ENCODE results near the gene KCNIP1.

Gene KCNIP1

DNA sequence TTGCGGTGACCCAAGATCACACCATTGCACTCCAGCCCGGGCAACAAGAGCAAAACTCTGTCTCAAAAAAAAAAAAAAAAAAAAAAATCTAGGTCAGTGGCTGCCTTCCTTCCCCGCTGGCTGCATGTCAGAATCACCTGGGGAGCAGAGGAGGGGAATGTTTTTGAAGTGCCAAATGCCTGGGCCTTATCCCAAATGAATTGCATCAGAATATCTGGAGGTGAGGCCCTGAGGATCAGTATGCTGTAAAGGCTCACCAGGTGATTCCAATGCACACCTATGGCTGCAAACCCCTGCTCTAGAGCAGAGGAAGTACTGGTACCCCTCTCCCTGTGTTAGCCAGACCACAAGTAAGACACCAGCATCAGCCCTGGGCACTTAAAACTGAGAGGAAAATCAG is 235.0 kb downstream of the KCNIP1 start:
- no peaks in the 10 kb centered on the region for H3K9me3 ChIP-seq (ENCODE audit: control insufficient read depth, low read length)
- peaks cover 1% of the 10 kb centered on the region for H3K27me3 ChIP-seq (ENCODE audit: control insufficient read depth, insufficient read depth, low read length)
- H3K4me1 ChIP-seq (ENCODE audit: control insufficient read depth, insufficient read depth, low read length), result no peaks in the 10 kb centered on the region
- H3K4me3 ChIP-seq (ENCODE audit: low read length), result no peak overlapping the region
- H3K36me3 ChIP-seq (ENCODE audit: control insufficient read depth, insufficient read depth, low read length), result no peaks in the 10 kb centered on the region
- no peak overlapping the region for H3K9ac ChIP-seq (ENCODE audit: low read length)

DNA sequence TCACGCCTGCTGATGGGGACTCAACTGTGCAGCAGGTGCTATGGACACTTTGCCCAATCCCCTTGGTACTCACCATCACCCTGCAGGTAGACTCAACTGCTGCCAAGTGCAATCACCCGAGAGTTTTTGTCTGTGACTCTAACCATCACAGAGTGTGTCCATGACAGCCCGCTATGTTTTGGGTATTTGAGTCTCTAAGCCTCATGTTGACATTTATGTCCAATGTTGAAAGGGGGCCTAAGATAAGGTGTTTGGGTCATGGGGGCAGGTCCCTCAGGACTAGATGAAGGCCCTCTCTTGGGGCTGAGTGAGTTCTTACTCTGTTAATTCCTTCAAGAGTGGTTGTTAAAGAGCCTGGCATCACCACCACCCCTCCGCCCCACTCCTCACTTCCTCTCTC is 235.6 kb downstream of the KCNIP1 start:
- Histone ChIP-seq H3K36me3 (ENCODE audit: control insufficient read depth, insufficient read depth, low read length) (no peaks in the 10 kb centered on the region), H3K4me1 (ENCODE audit: control insufficient read depth, insufficient read depth, low read length) (peaks cover 6% of the 10 kb centered on the region), H3K9me3 (ENCODE audit: control insufficient read depth, low read length) (no peaks in the 10 kb centered on the region), H3K27me3 (ENCODE audit: control insufficient read depth, insufficient read depth, low read length) (peaks cover 6% of the 10 kb centered on the region), H3K4me3 (ENCODE audit: low read length) (no peak overlapping the region), H3K9ac (ENCODE audit: low read length) (no peak overlapping the region)

DNA sequence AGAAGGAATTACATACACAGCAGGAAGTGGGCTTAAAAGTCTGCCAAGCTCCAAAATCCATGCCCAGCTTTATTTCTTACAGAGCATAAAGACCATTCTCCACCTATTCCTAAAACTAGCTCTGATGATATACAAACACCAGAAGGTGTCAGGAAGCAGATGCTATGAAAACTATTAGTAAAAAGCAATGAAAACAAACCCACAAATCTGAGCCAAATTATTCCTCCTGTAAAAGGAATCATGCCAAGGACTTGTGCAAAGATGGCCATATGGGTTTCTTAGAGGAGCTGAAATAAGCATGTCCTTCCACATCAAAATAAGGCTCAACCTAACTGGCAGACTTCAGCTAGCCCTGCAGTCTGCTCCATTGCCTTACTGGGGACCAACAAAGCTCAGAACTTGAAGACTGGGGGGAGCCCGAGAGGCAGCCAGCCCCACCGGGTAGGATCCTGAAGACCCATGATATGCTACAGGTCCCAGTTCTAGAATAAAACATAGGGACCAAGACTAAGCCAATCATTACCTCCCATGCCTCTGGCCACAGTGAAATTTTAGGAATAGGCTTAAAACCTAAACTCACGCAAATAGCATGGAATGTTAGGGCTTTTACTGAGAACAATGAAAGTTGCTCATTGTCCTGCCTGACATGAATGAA is 236.9 kb downstream of the KCNIP1 start:
- Histone ChIP-seq H3K36me3 (ENCODE audit: control insufficient read depth, insufficient read depth, low read length) (no peaks in the 10 kb centered on the region), H3K9ac (ENCODE audit: low read length) (no peak overlapping the region), H3K27me3 (ENCODE audit: control insufficient read depth, insufficient read depth, low read length) (peaks cover 6% of the 10 kb centered on the region), H3K9me3 (ENCODE audit: control insufficient read depth, low read length) (no peaks in the 10 kb centered on the region), H3K4me1 (ENCODE audit: control insufficient read depth, insufficient read depth, low read length) (peaks cover 18% of the 10 kb centered on the region), H3K4me3 (ENCODE audit: low read length) (no peak overlapping the region)

DNA sequence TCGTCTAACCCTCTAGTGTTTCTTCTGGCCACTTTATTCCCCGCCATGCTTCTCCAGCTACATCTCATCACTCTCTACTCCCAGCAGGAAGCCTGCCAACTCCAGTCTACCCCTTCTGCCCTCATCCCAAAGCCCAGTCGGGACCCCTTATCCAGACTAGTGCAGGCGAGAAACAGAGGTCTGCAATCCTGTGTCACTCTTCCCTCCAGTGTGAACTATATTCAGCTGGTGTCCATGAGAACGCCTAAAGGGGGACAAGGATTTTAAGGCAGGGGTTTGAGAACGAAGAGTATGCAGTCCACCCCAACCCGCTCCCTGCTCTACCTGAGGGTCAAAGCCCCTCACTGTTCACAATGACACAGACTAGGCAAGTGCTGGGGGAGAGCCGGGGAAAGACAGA is 238.0 kb downstream of the KCNIP1 start:
- Histone ChIP-seq H3K9me3 (ENCODE audit: control insufficient read depth, low read length) (no peaks in the 10 kb centered on the region), H3K4me1 (ENCODE audit: control insufficient read depth, insufficient read depth, low read length) (peaks cover 25% of the 10 kb centered on the region), H3K4me3 (ENCODE audit: low read length) (no peak overlapping the region), H3K36me3 (ENCODE audit: control insufficient read depth, insufficient read depth, low read length) (no peaks in the 10 kb centered on the region), H3K27me3 (ENCODE audit: control insufficient read depth, insufficient read depth, low read length) (peaks cover 6% of the 10 kb centered on the region), H3K9ac (ENCODE audit: low read length) (no peak overlapping the region)

DNA sequence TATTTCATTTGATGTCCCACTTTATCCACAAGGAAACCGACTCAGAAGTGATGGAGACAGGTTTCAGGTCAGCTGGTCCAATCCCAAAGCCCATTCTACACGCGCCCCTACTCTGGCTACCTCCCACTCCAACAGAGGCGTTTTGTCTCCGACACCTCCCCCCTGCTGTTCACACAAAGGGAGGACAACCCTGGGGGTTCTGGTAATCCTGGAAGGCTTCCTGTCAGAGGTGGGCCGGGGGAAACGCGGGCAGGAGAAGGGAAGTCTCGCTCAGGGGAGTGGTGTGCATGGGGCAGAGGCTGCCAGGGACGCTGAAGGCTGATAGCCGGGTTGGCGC is 240.0 kb downstream of the KCNIP1 start:
- Histone ChIP-seq H3K4me1 (ENCODE audit: control insufficient read depth, insufficient read depth, low read length) (peaks cover 25% of the 10 kb centered on the region), H3K27me3 (ENCODE audit: control insufficient read depth, insufficient read depth, low read length) (peaks cover 6% of the 10 kb centered on the region), H3K9ac (ENCODE audit: low read length) (no peak overlapping the region), H3K36me3 (ENCODE audit: control insufficient read depth, insufficient read depth, low read length) (no peaks in the 10 kb centered on the region), H3K4me3 (ENCODE audit: low read length) (no peak overlapping the region), H3K9me3 (ENCODE audit: control insufficient read depth, low read length) (no peaks in the 10 kb centered on the region)

DNA sequence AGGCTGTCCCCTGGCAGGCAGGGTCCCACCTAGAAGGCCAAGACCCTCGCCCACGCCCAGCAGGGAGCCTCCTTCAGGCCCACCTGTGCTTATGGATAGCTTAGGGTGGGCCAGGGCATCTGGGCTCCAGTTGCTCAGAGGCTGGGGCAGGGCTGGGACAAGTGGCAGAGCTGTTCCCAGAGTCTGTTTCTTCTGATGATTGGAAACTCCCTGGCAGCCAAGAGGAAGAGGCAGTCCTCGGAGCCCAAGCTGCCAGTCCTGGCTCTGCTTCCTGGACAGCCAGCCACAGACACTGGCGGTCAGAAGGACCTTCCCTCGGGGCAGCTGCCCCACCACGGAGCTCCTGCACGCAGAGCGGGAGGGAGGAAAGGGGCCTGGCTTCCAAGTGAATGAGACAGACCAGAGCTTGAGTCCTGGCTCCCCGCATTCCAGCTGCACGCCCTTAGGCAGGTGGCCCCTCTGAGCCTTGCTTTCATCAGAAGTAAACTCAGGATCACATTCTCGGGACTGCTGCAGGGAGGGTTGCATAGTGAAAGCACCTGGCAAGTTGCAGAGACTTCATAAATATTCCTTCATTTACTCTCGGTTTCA is 241.8 kb downstream of the KCNIP1 start:
- no peak overlapping the region for H3K4me3 ChIP-seq (ENCODE audit: low read length)
- peaks cover 6% of the 10 kb centered on the region for H3K27me3 ChIP-seq (ENCODE audit: control insufficient read depth, insufficient read depth, low read length)
- H3K9ac ChIP-seq (ENCODE audit: low read length), result peak overlapping the region; percentile 69
- H3K36me3 ChIP-seq (ENCODE audit: control insufficient read depth, insufficient read depth, low read length), result no peaks in the 10 kb centered on the region
- H3K4me1 ChIP-seq (ENCODE audit: control insufficient read depth, insufficient read depth, low read length), result peaks cover 41% of the 10 kb centered on the region
- no peaks in the 10 kb centered on the region for H3K9me3 ChIP-seq (ENCODE audit: control insufficient read depth, low read length)

DNA sequence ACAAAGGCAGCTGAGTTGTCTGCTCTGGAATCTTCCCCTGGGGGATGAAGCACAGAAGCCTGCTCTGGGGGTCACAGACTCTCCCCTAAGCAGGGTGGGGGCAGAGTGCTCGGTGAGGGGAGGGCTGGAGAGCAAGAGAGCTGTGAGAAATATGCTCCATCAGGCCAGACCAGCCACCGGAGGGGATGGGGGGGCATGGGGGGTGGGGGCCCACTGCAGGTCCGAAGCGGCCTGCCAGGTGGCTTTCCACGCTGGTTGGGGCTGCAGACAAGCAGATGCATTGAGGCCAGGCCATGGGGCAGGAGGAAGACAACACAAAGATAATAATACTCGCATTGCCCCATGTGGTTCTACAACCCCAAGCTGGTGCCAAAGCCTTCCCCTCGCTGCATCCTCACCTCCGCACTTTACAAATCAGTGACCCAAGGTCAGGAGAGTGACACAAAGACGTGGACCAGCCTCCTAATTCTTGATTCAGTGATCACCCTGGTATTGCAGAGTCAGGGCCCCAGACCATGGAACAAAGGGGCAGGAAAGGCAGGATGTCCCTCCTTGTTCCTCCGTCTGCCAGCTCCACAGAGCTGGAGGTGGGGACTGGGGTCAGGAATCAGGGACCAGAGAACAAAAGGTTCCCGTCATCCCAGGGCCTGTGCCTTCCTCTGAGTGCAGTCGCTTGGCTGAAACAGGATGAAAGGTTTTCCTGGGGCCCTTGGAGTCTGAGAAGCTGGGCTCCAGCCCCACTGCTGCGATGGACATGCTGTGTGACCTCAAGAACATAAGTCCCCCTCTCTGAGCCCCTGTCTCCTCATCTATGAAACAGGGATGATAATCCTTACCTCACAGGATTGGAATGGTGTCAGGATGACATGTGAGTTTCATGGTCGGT is 242.5 kb downstream of the KCNIP1 start:
- peak overlapping the region; percentile 69 for H3K9ac ChIP-seq (ENCODE audit: low read length)
- H3K27me3 ChIP-seq (ENCODE audit: control insufficient read depth, insufficient read depth, low read length), result peaks cover 6% of the 10 kb centered on the region
- peaks cover 47% of the 10 kb centered on the region for H3K4me1 ChIP-seq (ENCODE audit: control insufficient read depth, insufficient read depth, low read length)
- no peaks in the 10 kb centered on the region for H3K36me3 ChIP-seq (ENCODE audit: control insufficient read depth, insufficient read depth, low read length)
- H3K4me3 ChIP-seq (ENCODE audit: low read length), result no peak overlapping the region
- no peaks in the 10 kb centered on the region for H3K9me3 ChIP-seq (ENCODE audit: control insufficient read depth, low read length)

DNA sequence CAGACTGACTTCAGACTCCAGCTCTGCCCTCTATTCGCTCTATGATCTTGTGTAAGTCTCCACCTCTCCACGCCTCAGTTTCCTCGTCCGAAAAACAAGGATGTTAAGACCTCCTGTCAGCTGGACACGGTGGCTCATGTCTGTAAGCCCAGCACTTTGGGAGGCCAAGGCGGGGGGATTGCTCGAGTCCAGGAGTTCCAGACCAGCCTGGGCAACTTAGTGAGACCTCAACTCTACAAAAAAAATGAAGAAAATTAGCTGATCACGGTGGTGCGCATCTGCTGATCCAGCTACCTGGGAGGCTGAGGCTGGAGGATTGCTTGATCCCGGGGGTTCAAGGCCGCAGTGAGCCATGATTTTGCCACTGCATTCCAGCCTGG is 243.1 kb downstream of the KCNIP1 start:
- H3K4me3 ChIP-seq (ENCODE audit: low read length), result no peak overlapping the region
- no peaks in the 10 kb centered on the region for H3K36me3 ChIP-seq (ENCODE audit: control insufficient read depth, insufficient read depth, low read length)
- H3K9me3 ChIP-seq (ENCODE audit: control insufficient read depth, low read length), result no peaks in the 10 kb centered on the region
- peaks cover 53% of the 10 kb centered on the region for H3K4me1 ChIP-seq (ENCODE audit: control insufficient read depth, insufficient read depth, low read length)
- H3K9ac ChIP-seq (ENCODE audit: low read length), result no peak overlapping the region
- peaks cover 6% of the 10 kb centered on the region for H3K27me3 ChIP-seq (ENCODE audit: control insufficient read depth, insufficient read depth, low read length)

DNA sequence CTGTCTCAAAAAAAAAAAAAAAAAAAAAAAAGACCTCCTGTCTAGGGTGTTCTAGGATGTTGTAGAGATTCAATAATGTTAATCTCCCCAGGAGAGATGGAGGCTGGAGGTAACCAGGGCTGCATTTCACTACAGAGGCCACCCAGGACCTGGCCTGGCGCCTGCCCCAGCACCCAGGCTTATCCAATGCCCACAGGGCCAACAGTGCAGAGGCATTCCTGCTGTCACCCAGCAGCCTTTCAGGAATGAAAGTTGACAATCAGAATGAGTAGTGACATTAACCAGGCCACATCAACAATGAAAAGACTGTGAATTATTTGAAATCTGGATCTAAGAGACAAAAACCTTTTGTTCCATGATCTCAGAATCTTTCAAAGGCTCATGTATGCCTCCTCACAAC is 243.5 kb downstream of the KCNIP1 start:
- Histone ChIP-seq H3K27me3 (ENCODE audit: control insufficient read depth, insufficient read depth, low read length) (peaks cover 6% of the 10 kb centered on the region), H3K36me3 (ENCODE audit: control insufficient read depth, insufficient read depth, low read length) (no peaks in the 10 kb centered on the region), H3K9me3 (ENCODE audit: control insufficient read depth, low read length) (no peaks in the 10 kb centered on the region), H3K9ac (ENCODE audit: low read length) (no peak overlapping the region), H3K4me1 (ENCODE audit: control insufficient read depth, insufficient read depth, low read length) (peaks cover 57% of the 10 kb centered on the region), H3K4me3 (ENCODE audit: low read length) (no peak overlapping the region)

DNA sequence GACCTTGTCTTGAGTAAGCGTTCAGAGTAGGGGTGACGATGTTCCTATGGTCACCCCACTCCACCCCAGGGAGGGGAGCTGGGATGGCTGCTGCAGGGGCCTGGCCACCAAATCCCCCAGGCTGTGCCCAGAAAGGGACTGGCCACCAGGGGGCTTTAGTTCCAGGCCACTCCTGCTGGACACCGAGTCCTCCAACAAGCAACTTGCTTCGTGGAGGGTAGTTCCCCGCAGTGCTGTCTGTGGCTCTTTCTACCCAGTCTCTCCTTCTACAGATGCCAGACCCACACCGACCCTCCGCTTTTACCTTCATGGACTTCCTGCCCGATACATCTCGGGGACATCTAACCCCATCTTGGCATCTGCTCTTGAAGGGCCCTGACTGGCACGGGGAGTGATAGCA is 244.0 kb downstream of the KCNIP1 start:
- Histone ChIP-seq H3K36me3 (ENCODE audit: control insufficient read depth, insufficient read depth, low read length) (no peaks in the 10 kb centered on the region), H3K9ac (ENCODE audit: low read length) (no peak overlapping the region), H3K4me3 (ENCODE audit: low read length) (no peak overlapping the region), H3K4me1 (ENCODE audit: control insufficient read depth, insufficient read depth, low read length) (peaks cover 62% of the 10 kb centered on the region), H3K9me3 (ENCODE audit: control insufficient read depth, low read length) (no peaks in the 10 kb centered on the region), H3K27me3 (ENCODE audit: control insufficient read depth, insufficient read depth, low read length) (peaks cover 6% of the 10 kb centered on the region)

DNA sequence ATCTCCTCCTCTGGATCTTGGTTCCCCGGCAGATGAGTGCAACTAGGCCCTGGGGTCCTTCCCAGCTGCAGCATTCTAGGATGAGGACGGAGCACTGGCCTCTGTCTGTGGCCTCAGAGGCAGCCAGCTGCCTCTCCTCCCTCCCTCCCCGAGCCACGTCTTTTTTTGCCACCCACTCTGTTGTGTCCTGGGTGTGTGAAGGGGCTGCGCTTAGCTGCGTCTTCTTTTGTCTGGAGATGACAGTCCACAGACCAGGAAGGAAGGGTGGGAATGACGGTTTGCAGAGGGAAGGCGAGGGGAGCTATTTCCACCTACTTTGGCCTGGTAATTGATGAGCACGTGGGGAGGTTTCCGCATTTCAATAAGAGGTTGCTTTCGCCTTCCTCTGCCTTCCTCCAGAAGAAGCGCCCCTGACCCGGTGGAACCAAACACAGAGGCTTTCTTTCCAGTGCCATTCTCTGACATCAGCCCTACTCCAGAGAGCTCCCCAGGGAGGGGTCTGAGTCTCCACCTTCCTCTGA is 245.2 kb downstream of the KCNIP1 start:
- Histone ChIP-seq H3K9me3 (ENCODE audit: control insufficient read depth, low read length) (no peaks in the 10 kb centered on the region), H3K36me3 (ENCODE audit: control insufficient read depth, insufficient read depth, low read length) (no peaks in the 10 kb centered on the region), H3K4me1 (ENCODE audit: control insufficient read depth, insufficient read depth, low read length) (peaks cover 67% of the 10 kb centered on the region), H3K4me3 (ENCODE audit: low read length) (no peak overlapping the region), H3K9ac (ENCODE audit: low read length) (no peak overlapping the region), H3K27me3 (ENCODE audit: control insufficient read depth, insufficient read depth, low read length) (peaks cover 3% of the 10 kb centered on the region)

DNA sequence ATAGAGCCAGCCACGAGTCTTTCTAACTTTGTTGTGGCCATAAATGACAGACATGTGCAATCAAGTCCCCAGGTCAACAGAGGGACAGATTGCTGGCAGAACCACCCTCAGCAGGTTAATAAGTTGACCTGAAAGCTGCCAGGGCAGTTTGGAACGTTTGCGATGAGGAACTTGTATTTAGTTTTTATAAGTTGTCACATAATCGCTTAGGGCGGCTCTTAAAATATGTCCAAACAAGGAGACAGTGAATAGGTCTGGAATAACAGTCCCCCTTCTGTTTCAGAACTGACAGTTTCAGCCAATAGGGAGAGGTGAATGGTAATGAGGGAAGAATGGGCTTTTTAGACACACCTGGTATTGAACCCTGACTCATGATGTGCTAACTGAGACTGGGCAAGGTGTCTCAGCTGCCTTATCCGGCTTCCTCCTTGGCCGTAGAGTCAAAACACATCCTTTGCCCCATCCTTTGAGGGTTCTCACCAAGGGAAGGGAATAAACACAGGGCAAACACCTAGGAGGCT is 246.2 kb downstream of the KCNIP1 start:
- Histone ChIP-seq H3K36me3 (ENCODE audit: control insufficient read depth, insufficient read depth, low read length) (no peaks in the 10 kb centered on the region), H3K9me3 (ENCODE audit: control insufficient read depth, low read length) (no peaks in the 10 kb centered on the region), H3K4me1 (ENCODE audit: control insufficient read depth, insufficient read depth, low read length) (peaks cover 57% of the 10 kb centered on the region), H3K27me3 (ENCODE audit: control insufficient read depth, insufficient read depth, low read length) (no peaks in the 10 kb centered on the region), H3K9ac (ENCODE audit: low read length) (no peak overlapping the region), H3K4me3 (ENCODE audit: low read length) (no peak overlapping the region)
